Uterus (tissue), 2 donors: ENCODE measurements around the gene ACTBL2.

ENCODE experiments used
- POLR2A ChIP-seq, 2 donors: fragments of 450-650 bp; IDR thresholded peaks; one replicate each; pipeline ENCODE4 v1.6.1; 2016; ENCODE audit warnings: antibody characterized with exemption in 2 of 2, mild to moderate bottlenecking in 1 of 2, moderate library complexity in 1 of 2
- TF ChIP-seq, protein P1 (sequence below), 4 experiments: fragments of 200-600 bp in 2 of 4; fragments of 450-650 bp in 2 of 4; sonication (generic) in 2 of 4; IDR thresholded peaks; one replicate each; pipeline ENCODE4 v1.5.1; 2016 to 2019; ENCODE audit warnings: antibody characterized with exemption in 4 of 4, mild to moderate bottlenecking in 2 of 4, moderate library complexity in 1 of 4

GRCh38 chr5:57486027-57486602 lies 3.5 kb upstream of the ACTBL2 start:
- no peak for TF ChIP-seq POLR2A (IDR thresholded peaks at IDR 0.05)
- TF ChIP-seq, protein P1, sequence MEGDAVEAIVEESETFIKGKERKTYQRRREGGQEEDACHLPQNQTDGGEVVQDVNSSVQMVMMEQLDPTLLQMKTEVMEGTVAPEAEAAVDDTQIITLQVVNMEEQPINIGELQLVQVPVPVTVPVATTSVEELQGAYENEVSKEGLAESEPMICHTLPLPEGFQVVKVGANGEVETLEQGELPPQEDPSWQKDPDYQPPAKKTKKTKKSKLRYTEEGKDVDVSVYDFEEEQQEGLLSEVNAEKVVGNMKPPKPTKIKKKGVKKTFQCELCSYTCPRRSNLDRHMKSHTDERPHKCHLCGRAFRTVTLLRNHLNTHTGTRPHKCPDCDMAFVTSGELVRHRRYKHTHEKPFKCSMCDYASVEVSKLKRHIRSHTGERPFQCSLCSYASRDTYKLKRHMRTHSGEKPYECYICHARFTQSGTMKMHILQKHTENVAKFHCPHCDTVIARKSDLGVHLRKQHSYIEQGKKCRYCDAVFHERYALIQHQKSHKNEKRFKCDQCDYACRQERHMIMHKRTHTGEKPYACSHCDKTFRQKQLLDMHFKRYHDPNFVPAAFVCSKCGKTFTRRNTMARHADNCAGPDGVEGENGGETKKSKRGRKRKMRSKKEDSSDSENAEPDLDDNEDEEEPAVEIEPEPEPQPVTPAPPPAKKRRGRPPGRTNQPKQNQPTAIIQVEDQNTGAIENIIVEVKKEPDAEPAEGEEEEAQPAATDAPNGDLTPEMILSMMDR (IDR thresholded peaks at IDR 0.05): no peak
